GM12801 (cell line): ENCODE data around the gene NCAPG2.

ENCODE experiments used
- CTCF ChIP-seq: IDR thresholded peaks from one replicate; pipeline ENCODE4 v1.5.1; 2011; ENCODE audit warnings: control low read depth; ENCODE audit not compliant: insufficient read length; ENCODE audit errors: extremely low read depth

NCAPG2 gene

GRCh38 chr7:158676906-158677305 is 27.7 kb downstream of the NCAPG2 start:
- TF ChIP-seq CTCF: no peak

GRCh38 chr7:158676171-158676840 is 28.3 kb downstream of the NCAPG2 start:
- no peak for TF ChIP-seq CTCF

- no peak for TF ChIP-seq CTCF
Observed at GRCh38 chr7:158672975-158673374, 31.6 kb downstream of the NCAPG2 start.

GRCh38 chr7:158666401-158666800 is 38.2 kb downstream of the NCAPG2 start:
- no peak for TF ChIP-seq CTCF

- TF ChIP-seq CTCF: no peak
Observed at GRCh38 chr7:158664406-158664805, 40.2 kb downstream of the NCAPG2 start.

GRCh38 chr7:158663428-158663741 is 41.2 kb downstream of the NCAPG2 start:
- no peak for TF ChIP-seq CTCF

GRCh38 chr7:158662610-158663427 is 41.8 kb downstream of the NCAPG2 start:
- no peak for TF ChIP-seq CTCF
